NCI-H774 (cell line): Measurements from ENCODE around the gene MMRN2.
"Not testable (repeated sequence)": the region's sequence is repeated elsewhere in the genome, so short reads cannot be mapped to it uniquely, and the experiment has no call there.

Experiments
- DNase-seq: peaks from one replicate; lab custom pipeline; 2025; lab: John Stamatoyannopoulos, UW

MMRN2 gene

DNA sequence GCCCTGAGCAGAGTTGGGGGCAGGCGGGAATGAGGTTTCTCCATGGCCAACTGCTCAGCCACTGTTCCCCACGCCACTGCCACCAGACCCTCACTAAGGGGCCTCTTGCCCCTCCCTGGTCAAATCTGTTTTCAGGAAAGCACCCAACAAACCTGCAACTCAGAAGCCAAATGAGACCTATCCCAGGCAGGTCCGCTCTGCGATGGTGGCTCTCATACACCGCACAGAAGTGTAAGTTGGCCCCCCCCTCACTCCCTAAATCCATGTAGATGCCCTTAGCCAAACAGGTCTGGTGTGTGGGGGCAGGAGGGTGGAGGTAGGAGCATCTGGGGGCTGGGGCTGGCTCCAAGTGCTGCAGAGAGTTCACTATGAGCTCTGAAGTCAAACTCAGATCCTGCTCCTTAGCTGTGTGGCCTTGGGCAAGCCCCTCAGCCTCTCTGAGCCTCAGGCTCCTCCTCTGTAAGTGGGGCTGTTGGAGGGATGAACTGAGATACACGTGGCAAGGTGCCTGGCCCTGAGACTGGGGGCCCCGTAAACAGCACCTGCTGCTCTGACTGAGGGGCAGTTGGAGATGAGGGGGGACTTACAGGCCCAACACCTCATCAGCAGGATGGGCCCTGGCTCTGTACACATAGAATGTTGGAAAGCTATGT, 1.1 kb downstream of the MMRN2 start:
- no peak for DNase-seq

DNA sequence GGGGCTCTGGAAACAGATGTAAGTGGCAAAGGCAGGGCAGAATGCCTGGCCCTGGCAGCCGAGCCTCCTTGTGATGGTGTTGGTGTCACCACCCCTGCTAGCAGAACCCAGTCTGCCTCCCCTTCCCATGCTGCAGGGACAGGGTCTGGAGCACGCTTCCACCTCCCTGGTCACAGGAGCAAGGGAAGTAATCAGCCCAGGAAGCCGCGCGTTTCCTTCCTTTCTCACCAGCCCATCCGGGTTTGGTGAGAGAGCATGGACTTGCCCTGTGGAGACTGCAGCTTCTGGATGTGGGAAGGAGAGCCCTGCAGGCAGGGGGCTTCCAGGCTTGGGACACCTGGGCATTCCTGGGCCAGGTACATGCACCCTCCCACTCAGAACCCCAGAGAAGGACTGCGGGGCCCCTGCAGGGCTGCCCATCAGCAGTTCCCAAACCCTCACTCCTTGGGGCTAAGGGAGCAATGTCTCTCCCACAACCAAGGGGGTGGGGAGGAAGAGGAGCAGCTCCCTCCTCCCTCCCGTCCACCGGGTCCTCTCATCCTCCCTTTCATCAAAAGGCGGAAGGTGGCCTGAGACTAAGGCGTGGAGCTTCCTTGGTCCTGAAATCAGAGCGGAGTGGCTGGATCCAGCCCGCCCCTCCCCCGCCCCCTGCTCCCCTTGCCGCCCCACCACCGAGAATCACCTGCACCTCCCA, 1.8 kb downstream of the MMRN2 start:
- DNase-seq = no peak

DNA sequence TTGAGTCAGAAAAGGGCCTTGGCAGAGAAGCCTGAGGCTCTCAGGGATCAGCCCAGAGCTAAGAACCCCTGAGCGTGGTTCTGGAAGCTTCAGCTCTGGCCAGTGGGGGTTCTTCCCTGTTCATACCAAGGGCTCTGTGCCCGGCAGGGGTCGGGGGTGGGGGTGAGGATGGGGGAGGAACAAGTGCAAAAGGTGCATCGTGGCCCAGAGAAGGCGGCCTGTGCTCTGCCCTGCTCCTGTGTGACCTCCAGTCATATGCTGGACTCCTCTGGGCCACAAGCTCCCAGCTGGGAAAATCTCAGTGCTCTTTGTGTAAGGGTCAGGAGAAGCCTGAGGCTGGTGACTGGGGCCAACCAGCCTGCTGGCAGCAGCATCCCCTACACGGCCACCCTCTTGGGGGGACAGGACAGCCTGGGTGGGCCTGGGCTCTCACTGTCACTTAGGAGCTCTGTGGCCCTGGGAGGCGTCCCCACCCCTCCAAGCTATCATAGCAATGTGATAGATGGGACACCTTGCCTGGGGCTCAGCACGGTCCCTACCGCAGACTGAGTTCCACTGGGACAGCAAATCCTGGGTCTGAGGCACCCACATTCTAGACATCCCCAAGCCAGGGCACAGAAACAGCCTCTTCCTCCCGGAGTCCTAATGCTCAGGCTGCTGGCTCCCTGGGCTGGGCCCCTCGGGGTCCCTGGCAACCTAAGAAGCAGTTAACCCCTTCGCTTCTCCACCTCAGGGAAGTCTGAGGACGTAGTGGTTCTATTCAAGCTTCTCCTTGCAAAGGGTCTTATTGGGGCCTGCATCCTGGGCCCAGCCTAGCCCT, 2.5 kb downstream of the MMRN2 start:
- no peak for DNase-seq

- no peak for DNase-seq
Observed at GRCh38 chr10:86953747-86954680, 3.4 kb downstream of the MMRN2 start.

DNA sequence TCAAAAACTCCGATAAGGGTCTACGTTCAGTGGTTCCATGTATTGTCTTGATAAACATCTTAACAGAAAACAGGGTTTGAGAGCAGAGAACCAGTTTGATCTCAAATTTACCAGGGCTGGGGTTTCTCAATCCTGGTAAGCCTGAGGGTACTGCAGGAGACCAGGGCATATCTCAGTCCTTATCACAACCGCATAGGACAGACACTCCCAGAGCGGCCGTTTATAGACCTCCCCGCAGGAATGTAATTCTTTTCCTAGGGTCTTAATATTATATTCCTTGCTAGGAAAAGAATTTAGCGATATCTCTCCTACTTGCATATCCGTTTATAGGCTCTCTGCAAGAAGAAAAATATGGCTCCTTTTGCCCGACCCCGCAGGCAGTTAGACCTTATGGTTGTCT, 4.7 kb downstream of the MMRN2 start:
- DNase-seq = not testable (repeated sequence)

GRCh38 chr10:86952106-86952505, 5.3 kb downstream of the MMRN2 start:
- no peak for DNase-seq

GRCh38 chr10:86951184-86951761, 6.1 kb downstream of the MMRN2 start:
- no peak for DNase-seq

DNA sequence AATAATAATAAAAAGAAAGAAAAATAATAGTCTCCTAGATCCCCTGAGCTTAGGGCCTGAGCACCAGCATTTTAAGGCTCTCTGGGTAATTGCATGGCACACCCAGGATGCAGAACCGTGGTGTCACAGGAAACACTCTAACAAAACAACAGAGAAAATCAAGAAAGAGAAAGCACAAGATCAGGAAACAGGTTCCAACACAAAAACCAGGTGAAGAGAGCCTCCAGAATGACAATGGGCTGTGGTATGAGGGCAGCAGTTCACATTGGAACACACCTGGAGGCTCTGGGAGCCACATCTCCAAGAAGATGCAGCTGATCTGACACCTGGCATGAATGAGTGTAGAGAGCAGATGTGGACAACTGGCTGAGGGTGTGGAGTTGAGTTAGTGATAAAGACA, 7.1 kb downstream of the MMRN2 start:
- DNase-seq = no peak

DNA sequence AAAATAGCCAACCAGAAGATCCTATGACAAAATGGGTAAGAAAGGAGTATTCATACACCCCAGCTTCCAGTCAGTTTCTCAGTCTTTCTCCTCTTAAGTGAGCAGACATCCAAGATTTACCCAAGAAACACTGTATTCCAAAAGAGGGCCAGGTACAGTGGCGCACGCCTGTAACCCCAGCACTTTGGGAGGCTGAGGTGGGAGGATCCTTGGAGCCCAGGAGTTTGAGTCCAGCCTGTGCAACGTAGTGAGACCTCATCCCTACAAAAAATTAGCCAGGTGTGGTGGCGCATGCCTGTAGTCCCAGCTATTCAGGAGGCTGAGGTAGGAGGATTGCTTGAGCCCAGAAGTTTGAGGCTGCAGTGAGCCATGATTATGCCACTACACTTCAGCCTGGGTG, 9.6 kb downstream of the MMRN2 start:
- not testable (repeated sequence) for DNase-seq

GRCh38 chr10:86946213-86947155, 10.9 kb downstream of the MMRN2 start:
- DNase-seq = peak; percentile 31

- DNase-seq = no peak
Observed at GRCh38 chr10:86945361-86946212, 11.8 kb downstream of the MMRN2 start.

- no peak for DNase-seq
Observed at GRCh38 chr10:86944907-86945306, 12.5 kb downstream of the MMRN2 start.

DNA sequence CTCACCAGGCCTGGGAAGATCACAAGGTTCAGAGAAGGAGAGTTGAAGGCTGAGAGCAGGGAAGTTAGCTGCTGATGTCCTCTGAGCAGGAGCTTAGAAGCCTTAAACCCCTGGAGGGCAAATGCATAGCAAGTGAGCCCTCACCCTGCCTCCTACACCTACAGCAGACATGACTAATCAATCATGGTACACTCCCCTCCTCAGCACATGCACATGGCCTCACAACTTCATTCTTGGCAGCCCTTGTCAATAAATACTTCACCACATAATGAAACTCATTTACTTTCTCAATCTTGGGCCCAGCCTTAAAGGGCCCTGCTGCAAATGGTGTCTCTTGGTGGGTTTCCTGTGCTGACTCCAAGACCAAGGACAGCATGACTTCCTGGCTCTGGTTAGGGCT, 12.9 kb downstream of the MMRN2 start:
- no peak for DNase-seq

DNA sequence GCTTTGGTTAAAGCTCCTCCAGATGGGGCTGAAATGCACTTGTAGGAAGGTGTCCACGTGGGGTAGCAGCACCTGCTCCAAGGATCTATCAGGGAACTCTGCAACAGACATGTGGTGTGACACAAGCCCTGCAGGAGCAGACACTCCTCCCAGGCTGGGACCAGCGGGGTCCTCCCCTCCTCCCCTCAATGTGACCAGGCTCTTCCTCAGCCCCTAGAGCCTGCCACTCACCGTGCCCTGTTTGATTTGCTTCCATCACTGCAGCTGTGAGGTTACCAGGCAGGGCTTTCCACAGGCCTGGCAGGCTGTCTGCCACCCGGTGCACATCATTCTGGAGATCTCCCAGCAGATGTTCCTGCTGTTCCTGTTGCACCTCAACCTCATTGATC, 13.4 kb downstream of the MMRN2 start:
- DNase-seq = no peak

- DNase-seq = no peak
Observed at GRCh38 chr10:86943316-86944030, 13.9 kb downstream of the MMRN2 start.

GRCh38 chr10:86942441-86943315, 14.7 kb downstream of the MMRN2 start:
- DNase-seq = no peak

DNA sequence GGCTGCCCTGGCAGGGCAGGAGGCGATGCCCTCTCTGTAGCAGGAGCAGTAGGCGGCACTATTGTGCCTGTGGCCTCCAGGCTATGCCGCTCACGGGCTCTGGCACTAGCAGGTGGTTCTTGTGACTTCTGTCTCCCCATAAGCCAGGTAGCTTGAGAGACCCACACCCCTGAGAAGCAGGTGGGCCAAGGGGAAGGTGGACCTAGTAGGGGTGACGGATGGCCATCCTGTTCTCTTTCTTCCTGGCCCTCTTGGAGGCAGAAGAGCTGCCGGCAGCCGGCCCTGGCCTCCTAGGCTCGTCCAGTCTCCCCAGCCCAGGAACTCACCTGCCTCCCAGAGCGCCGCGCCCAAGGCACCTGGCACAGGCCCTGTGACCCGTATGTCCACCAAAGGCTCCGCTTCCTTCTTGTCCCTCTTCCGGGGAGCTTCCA, 15.4 kb downstream of the MMRN2 start:
- no peak for DNase-seq

- DNase-seq = no peak
Observed at GRCh38 chr10:86941426-86941825, 16.0 kb downstream of the MMRN2 start.
